Neuronal stem cell (in vitro differentiated cells): ENCODE measurements around the gene CAMSAP2.

Experiments
- DNase-seq: peaks from one replicate; pipeline ENCODE4 v3.0.0-alpha.2; 2013; ENCODE audit warnings: low spot score
- H2AFZ ChIP-seq: one replicate; pipeline ENCODE4 v1.6.1; 2013; ENCODE audit warnings: mild to moderate bottlenecking, low read length, inconsistent platforms
- H2AK5ac ChIP-seq: 2 replicates; pipeline ENCODE4 v1.6.1; 2013; ENCODE audit warnings: low read depth, mild to moderate bottlenecking, inconsistent platforms, low read length, moderate library complexity, mixed read lengths
- H2BK120ac ChIP-seq: 2 replicates; pipeline ENCODE4 v1.6.1; 2013; ENCODE audit warnings: low read depth, mild to moderate bottlenecking, inconsistent platforms, low read length, moderate library complexity, mixed read lengths
- H2BK12ac ChIP-seq: one replicate; pipeline ENCODE4 v1.6.1; 2013; ENCODE audit warnings: low read length, inconsistent platforms
- H2BK15ac ChIP-seq: 2 replicates; pipeline ENCODE4 v1.6.1; 2013; ENCODE audit warnings: mild to moderate bottlenecking, low read length, inconsistent platforms, mixed read lengths
- H2BK5ac ChIP-seq: one replicate; pipeline ENCODE4 v1.6.1; 2013; ENCODE audit warnings: inconsistent platforms, mild to moderate bottlenecking, low read length, moderate library complexity
- H3K14ac ChIP-seq: one replicate; pipeline ENCODE4 v1.6.1; 2013; ENCODE audit warnings: low read length, inconsistent platforms
- H3K18ac ChIP-seq: 2 replicates; pipeline ENCODE4 v1.6.1; 2013; ENCODE audit warnings: low read length, inconsistent platforms
- H3K23ac ChIP-seq: 2 replicates; pipeline ENCODE4 v1.6.1; 2013; ENCODE audit warnings: low read depth, mild to moderate bottlenecking, mixed read lengths, low read length, inconsistent platforms; ENCODE audit not compliant: poor library complexity
- H3K27ac ChIP-seq: replicated peaks from 3 replicates; pipeline ENCODE4 v1.5.1; 2013; ENCODE audit warnings: low read length, inconsistent platforms
- H3K27me3 ChIP-seq, 3 experiments: 2 replicates each; pipeline ENCODE4 v1.6.1; 2013; ENCODE audit warnings: low read length in 3 of 3, mild to moderate bottlenecking in 2 of 3, inconsistent platforms in 1 of 3, low read depth in 1 of 3, mixed read lengths in 1 of 3, moderate library complexity in 1 of 3; ENCODE audit not compliant: control insufficient read depth in 3 of 3, insufficient read depth in 3 of 3
- H3K36me3 ChIP-seq, 2 donors: replicated peaks in 1 of 2; 2 replicates each; pipeline ENCODE4 v1.6.1; 2013; ENCODE audit warnings: low read length in 2 of 2; ENCODE audit not compliant: control insufficient read depth in 2 of 2, insufficient read depth in 2 of 2
- H3K4ac ChIP-seq: 2 replicates; pipeline ENCODE4 v1.6.1; 2013; ENCODE audit warnings: inconsistent platforms, mild to moderate bottlenecking, low read length, moderate library complexity
- H3K4me1 ChIP-seq, 2 donors: 1 replicate in 1 of 2; 2 replicates in 1 of 2; pipeline ENCODE4 v1.6.1; 2013; ENCODE audit warnings: low read length in 2 of 2, low read depth in 1 of 2; ENCODE audit not compliant: control insufficient read depth in 2 of 2, insufficient read depth in 1 of 2
- H3K4me2 ChIP-seq: one replicate; pipeline ENCODE4 v1.6.1; 2013; ENCODE audit warnings: mild to moderate bottlenecking, low read length, inconsistent platforms; ENCODE audit not compliant: insufficient read depth, poor library complexity, severe bottlenecking
- H3K4me3 ChIP-seq, 2 donors: 2 replicates each; pipeline ENCODE4 v1.5.1; 2013; ENCODE audit warnings: low read length in 2 of 2, mild to moderate bottlenecking in 2 of 2, inconsistent platforms in 1 of 2, moderate library complexity in 1 of 2
- H3K79me1 ChIP-seq: one replicate; pipeline ENCODE4 v1.6.1; 2013; ENCODE audit warnings: low read depth, mild to moderate bottlenecking, inconsistent platforms, low read length, moderate library complexity
- H3K9ac ChIP-seq: one replicate; pipeline ENCODE4 v1.6.1; 2013; ENCODE audit warnings: mild to moderate bottlenecking, low read depth, low read length, inconsistent platforms; ENCODE audit not compliant: poor library complexity
- H3K9me3 ChIP-seq, 2 donors: replicated peaks in 1 of 2; 2 replicates each; pipeline versions ENCODE3 to v1.6.1; 2013; ENCODE audit warnings: low read length in 2 of 2, mild to moderate bottlenecking in 2 of 2, inconsistent platforms in 1 of 2, low read depth in 1 of 2, mixed read lengths in 1 of 2, moderate library complexity in 1 of 2; ENCODE audit not compliant: control insufficient read depth in 2 of 2, insufficient read depth in 1 of 2
- H4K8ac ChIP-seq: one replicate; pipeline ENCODE4 v1.6.1; 2013; ENCODE audit warnings: low read depth, mild to moderate bottlenecking, inconsistent platforms, low read length, moderate library complexity
- H4K91ac ChIP-seq: one replicate; pipeline ENCODE4 v1.6.1; 2013; ENCODE audit warnings: low read length, low read depth, mild to moderate bottlenecking, inconsistent platforms; ENCODE audit not compliant: poor library complexity
- whole genome bisulfite sequencing, 2 donors: extraction: QIAGEN DNeasy Blood & Tissue Kit; methylation state at CpG; one replicate each; pipeline ENCODE4 v1.1.7; 2013; ENCODE audit warnings: missing lambda C conversion rate in 2 of 2, mixed read lengths in 1 of 2; ENCODE audit not compliant: insufficient read length in 2 of 2, insufficient replicate concordance in 1 of 2; ENCODE audit errors: extremely low coverage in 2 of 2; 5-methylcytosine and 5-hydroxymethylcytosine counted together

The CAMSAP2 gene

GRCh38 chr1:200767321-200767720 is 28.6 kb downstream of the CAMSAP2 start:
- Histone ChIP-seq H3K9me3 (peaks cover 0 to 8% of the 10 kb centered on the region in 2 donors), H2BK120ac (no peak overlapping the region), H3K4me2 (no peak overlapping the region), H3K4me1 (peaks cover 4 to 10% of the 10 kb centered on the region in 2 donors), H3K4me3 (no peak overlapping the region), H3K18ac (no peak overlapping the region), H3K23ac (no peak overlapping the region), H2BK5ac (no peak overlapping the region), H2BK15ac (no peak overlapping the region), H4K91ac (no peak overlapping the region), H3K4ac (no peak overlapping the region), H2BK12ac (no peak overlapping the region), H3K36me3 (peaks cover 9 to 95% of the 10 kb centered on the region in 2 donors), H3K79me1 (no peaks in the 10 kb centered on the region), H3K14ac (no peak overlapping the region), H3K27ac (no peak overlapping the region), H3K27me3 (no peaks in the 10 kb centered on the region), H2AFZ (no peak overlapping the region), H3K9ac (no peak overlapping the region), H2AK5ac (no peak overlapping the region), H4K8ac (no peak overlapping the region)
- DNase-seq, result no peak

- Histone ChIP-seq H3K9ac (no peak overlapping the region), H2BK5ac (no peak overlapping the region), H3K27ac (no peak overlapping the region), H4K91ac (no peak overlapping the region), H3K14ac (no peak overlapping the region), H3K79me1 (no peaks in the 10 kb centered on the region), H3K4me3 (no peak overlapping the region), H3K36me3 (peaks cover 6 to 79% of the 10 kb centered on the region in 2 donors), H4K8ac (no peak overlapping the region), H3K18ac (no peak overlapping the region), H3K4ac (no peak overlapping the region), H2AFZ (no peak overlapping the region), H3K23ac (no peak overlapping the region), H2AK5ac (no peak overlapping the region), H2BK15ac (no peak overlapping the region), H2BK120ac (no peak overlapping the region), H3K4me1 (peaks cover 4 to 13% of the 10 kb centered on the region in 2 donors), H3K9me3 (peaks cover 0 to 8% of the 10 kb centered on the region in 2 donors), H3K27me3 (no peaks in the 10 kb centered on the region), H3K4me2 (no peak overlapping the region), H2BK12ac (no peak overlapping the region)
- no peak for DNase-seq
- no CpG with 5 or more reads among the region's 5 CpGs for WGBS, 2 donors
These were observed 33.2 kb downstream of the CAMSAP2 start for GRCh38 chr1:200771625-200772555.

GRCh38 chr1:200774311-200774710 is 35.6 kb downstream of the CAMSAP2 start:
- Histone ChIP-seq H3K79me1 (no peaks in the 10 kb centered on the region), H4K91ac (no peak overlapping the region), H3K9me3 (peaks cover 0 to 9% of the 10 kb centered on the region in 2 donors), H4K8ac (no peak overlapping the region), H2BK5ac (no peak overlapping the region), H3K4me2 (no peak overlapping the region), H3K27me3 (no peaks in the 10 kb centered on the region), H3K27ac (no peak overlapping the region), H3K23ac (no peak overlapping the region), H3K4me1 (peaks cover 0 to 4% of the 10 kb centered on the region in 2 donors), H2AK5ac (no peak overlapping the region), H3K4me3 (no peak overlapping the region), H3K14ac (no peak overlapping the region), H2BK15ac (no peak overlapping the region), H2BK12ac (no peak overlapping the region), H3K4ac (no peak overlapping the region), H3K18ac (no peak overlapping the region), H3K36me3 (peaks cover 3 to 78% of the 10 kb centered on the region in 2 donors), H2AFZ (no peak overlapping the region), H3K9ac (no peak overlapping the region), H2BK120ac (no peak overlapping the region)
- no CpG with 5 or more reads among the region's 2 CpGs for WGBS, 2 donors
- DNase-seq, result no peak

- H3K9ac ChIP-seq, result no peak overlapping the region
These were observed 36.2 kb downstream of the CAMSAP2 start for GRCh38 chr1:200774735-200775444.

More at GRCh38 chr1:200774735-200775444, 36.2 kb downstream of the CAMSAP2 start:
- DNase-seq, result no peak
- H3K4me3 ChIP-seq, result no peak overlapping the region
- H2BK120ac ChIP-seq, result no peak overlapping the region
- H3K27ac ChIP-seq, result no peak overlapping the region
- H3K4me2 ChIP-seq, result no peak overlapping the region
- H3K9me3 ChIP-seq, result peaks cover 0 to 10% of the 10 kb centered on the region in 2 donors
- no peak overlapping the region for H4K91ac ChIP-seq
- H3K4ac ChIP-seq, result no peak overlapping the region
- no CpG with 5 or more reads among the region's 2 CpGs for WGBS, 2 donors
- H3K4me1 ChIP-seq, result peaks cover 0 to 4% of the 10 kb centered on the region in 2 donors
- no peak overlapping the region for H3K23ac ChIP-seq
- H3K18ac ChIP-seq, result no peak overlapping the region
- no peak overlapping the region for H2BK5ac ChIP-seq
- peaks cover 0 to 74% of the 10 kb centered on the region in 2 donors for H3K36me3 ChIP-seq
- no peak overlapping the region for H2AFZ ChIP-seq
- no peak overlapping the region for H2AK5ac ChIP-seq
- H3K14ac ChIP-seq, result no peak overlapping the region
- no peak overlapping the region for H2BK15ac ChIP-seq
- H4K8ac ChIP-seq, result no peak overlapping the region
- H3K27me3 ChIP-seq, result no peaks in the 10 kb centered on the region
- H2BK12ac ChIP-seq, result no peak overlapping the region
- no peaks in the 10 kb centered on the region for H3K79me1 ChIP-seq
